ENCODE data around the gene ZFP36L2.
"Not testable (repeated sequence)": the region's sequence is repeated elsewhere in the genome, so short reads cannot be mapped to it uniquely, and the experiment has no call there.

ZFP36L2 gene

GRCh38 chr2:43192744-43193651 lies 33.4 kb downstream of the ZFP36L2 start:
- DNase-seq (ENCODE audit: low spot score), result no peak
- Histone ChIP-seq H3K4me3 (no peak overlapping the region), H3K27ac (no peak overlapping the region)
- TF ChIP-seq CTCF (IDR thresholded peaks at IDR 0.05), result no peak

- TF ChIP-seq CTCF (IDR thresholded peaks at IDR 0.05), result no peak
- Histone ChIP-seq H3K4me3 (no peak overlapping the region), H3K27ac (no peak overlapping the region)
- no peak for DNase-seq (ENCODE audit: low spot score)
Observed at GRCh38 chr2:43191947-43192516, 34.4 kb downstream of the ZFP36L2 start.

- DNase-seq (ENCODE audit: low spot score), result no peak
- H3K27ac ChIP-seq, result no peak overlapping the region
- no peak overlapping the region for H3K4me3 ChIP-seq
- no peak for TF ChIP-seq CTCF (IDR thresholded peaks at IDR 0.05)
Observed at GRCh38 chr2:43190311-43191052, 35.9 kb downstream of the ZFP36L2 start.

- not testable (repeated sequence) for H3K4me3 ChIP-seq; H3K27ac ChIP-seq; DNase-seq (ENCODE audit: low spot score)
Observed at GRCh38 chr2:43189861-43190260, 36.5 kb downstream of the ZFP36L2 start.

GRCh38 chr2:43188561-43189386 lies 37.6 kb downstream of the ZFP36L2 start:
- no peak overlapping the region for H3K4me3 ChIP-seq
- no peak overlapping the region for H3K27ac ChIP-seq
- DNase-seq (ENCODE audit: low spot score), result no peak
- no peak for TF ChIP-seq CTCF (IDR thresholded peaks at IDR 0.05)

- no peak for DNase-seq (ENCODE audit: low spot score)
Observed at GRCh38 chr2:43186679-43187374, 39.6 kb downstream of the ZFP36L2 start.

More at GRCh38 chr2:43186679-43187374, 39.6 kb downstream of the ZFP36L2 start:
- Histone ChIP-seq H3K4me3 (no peak overlapping the region), H3K27ac (peak overlapping the region in 1 of 2 donors; percentile 56)
- no peak for TF ChIP-seq CTCF (IDR thresholded peaks at IDR 0.05)

Data from coronary artery (tissue), 2 donors.